Chondrocyte (in vitro differentiated cells): ENCODE data around the gene CENPF. TPM values are rescaled to one million over a fixed set of nuclear protein-coding genes. Genes with fewer than 3 reads are reported as not detected.
"Not testable (repeated sequence)": the region's sequence is repeated elsewhere in the genome, so short reads cannot be mapped to it uniquely, and the experiment has no call there.

ENCODE experiments used
- DNase-seq: peaks from one replicate; pipeline ENCODE4 v3.0.0; 2021; ENCODE audit warnings: mixed read lengths, low spot score
- H3K27ac Mint-ChIP-seq: one replicate; pipeline ENCODE4 v1.8.0; 2021; ENCODE audit warnings: mild to moderate bottlenecking, moderate library complexity, mixed read lengths; ENCODE audit not compliant: unreplicated experiment
- H3K27me3 Mint-ChIP-seq: 2 replicates; pipeline ENCODE4 v1.8.0; 2021; ENCODE audit warnings: low read depth, mixed read lengths
- H3K36me3 Mint-ChIP-seq: 2 replicates; pipeline ENCODE4 v1.8.0; 2021; ENCODE audit warnings: low read depth, mixed read lengths
- H3K4me1 Mint-ChIP-seq: 2 replicates; pipeline ENCODE4 v1.8.0; 2021; ENCODE audit warnings: low read depth, mild to moderate bottlenecking, mixed read lengths
- H3K4me3 Mint-ChIP-seq: one replicate; pipeline ENCODE4 v1.8.0; 2021; ENCODE audit warnings: mild to moderate bottlenecking, moderate library complexity, mixed read lengths; ENCODE audit not compliant: unreplicated experiment
- H3K9me3 Mint-ChIP-seq: 2 replicates; pipeline ENCODE4 v1.8.0; 2021; ENCODE audit warnings: low read depth, mixed read lengths
- total RNA-seq: library from RNA; stranded (reverse); gene quantifications from 3 replicates; pipeline ENCODE4 v1.2.1, GENCODE V29; 2021
- TF ChIP-seq, protein P1 (sequence below): fragments of 200-600 bp; sonication (generic); IDR thresholded peaks from 2 replicates; pipeline ENCODE4 v1.5.0; 2021; ENCODE audit warnings: antibody characterized with exemption, mild to moderate bottlenecking, moderate library complexity

The CENPF gene
- total RNA-seq, 1 donor from 2014 or later, result 19.8 TPM

DNA sequence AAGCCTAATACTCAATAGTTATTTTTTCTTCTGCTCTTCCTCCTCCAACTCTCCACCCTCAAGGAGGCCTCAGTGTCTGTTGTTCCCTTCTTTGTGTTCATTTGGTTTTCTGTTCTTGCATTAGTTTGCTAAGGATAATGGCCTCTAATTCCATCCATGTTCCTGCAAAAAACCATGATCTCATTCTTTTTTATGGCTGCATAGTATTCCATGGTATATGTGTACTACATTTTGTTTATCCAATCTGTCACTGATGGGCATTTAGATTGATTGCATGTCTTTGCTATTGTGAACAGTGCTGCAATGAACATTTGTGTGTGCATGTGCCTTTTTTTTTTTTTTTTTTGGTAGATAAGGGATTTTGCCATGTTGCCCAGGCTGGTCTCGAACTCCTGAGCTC lies 6.7 kb downstream of the CENPF start:
- Mint-ChIP-seq H3K9me3 (peaks cover 7% of the 10 kb centered on the region), H3K36me3 (no peaks in the 10 kb centered on the region), H3K27me3 (no peaks in the 10 kb centered on the region), H3K4me1 (peaks cover 2% of the 10 kb centered on the region), H3K4me3 (no peak overlapping the region), H3K27ac (no peak overlapping the region)
- TF ChIP-seq, protein P1, sequence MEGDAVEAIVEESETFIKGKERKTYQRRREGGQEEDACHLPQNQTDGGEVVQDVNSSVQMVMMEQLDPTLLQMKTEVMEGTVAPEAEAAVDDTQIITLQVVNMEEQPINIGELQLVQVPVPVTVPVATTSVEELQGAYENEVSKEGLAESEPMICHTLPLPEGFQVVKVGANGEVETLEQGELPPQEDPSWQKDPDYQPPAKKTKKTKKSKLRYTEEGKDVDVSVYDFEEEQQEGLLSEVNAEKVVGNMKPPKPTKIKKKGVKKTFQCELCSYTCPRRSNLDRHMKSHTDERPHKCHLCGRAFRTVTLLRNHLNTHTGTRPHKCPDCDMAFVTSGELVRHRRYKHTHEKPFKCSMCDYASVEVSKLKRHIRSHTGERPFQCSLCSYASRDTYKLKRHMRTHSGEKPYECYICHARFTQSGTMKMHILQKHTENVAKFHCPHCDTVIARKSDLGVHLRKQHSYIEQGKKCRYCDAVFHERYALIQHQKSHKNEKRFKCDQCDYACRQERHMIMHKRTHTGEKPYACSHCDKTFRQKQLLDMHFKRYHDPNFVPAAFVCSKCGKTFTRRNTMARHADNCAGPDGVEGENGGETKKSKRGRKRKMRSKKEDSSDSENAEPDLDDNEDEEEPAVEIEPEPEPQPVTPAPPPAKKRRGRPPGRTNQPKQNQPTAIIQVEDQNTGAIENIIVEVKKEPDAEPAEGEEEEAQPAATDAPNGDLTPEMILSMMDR, result no peak
- DNase-seq, result no peak

DNA sequence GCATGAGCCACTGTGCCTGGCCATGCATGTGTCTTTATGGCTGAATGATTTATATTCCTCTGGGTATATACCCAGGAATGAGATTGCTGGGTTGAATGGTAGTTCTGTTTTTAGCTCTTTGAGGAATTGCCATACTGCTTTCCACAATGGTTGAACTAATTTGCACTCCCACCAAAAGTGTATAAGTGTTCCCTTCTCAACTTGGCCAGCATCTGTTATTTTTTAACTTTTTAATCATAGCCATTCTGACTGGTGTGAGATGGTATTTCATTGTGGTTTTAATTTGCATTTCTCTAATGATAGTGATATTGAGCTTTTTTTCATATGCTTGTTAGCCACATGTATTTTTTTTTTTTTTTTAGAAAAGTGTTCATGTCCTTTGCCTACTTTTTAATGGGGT lies 7.1 kb downstream of the CENPF start:
- not testable (repeated sequence) for H3K9me3 Mint-ChIP-seq, H3K4me3 Mint-ChIP-seq, H3K36me3 Mint-ChIP-seq, H3K27ac Mint-ChIP-seq, DNase-seq, H3K4me1 Mint-ChIP-seq, H3K27me3 Mint-ChIP-seq

DNA sequence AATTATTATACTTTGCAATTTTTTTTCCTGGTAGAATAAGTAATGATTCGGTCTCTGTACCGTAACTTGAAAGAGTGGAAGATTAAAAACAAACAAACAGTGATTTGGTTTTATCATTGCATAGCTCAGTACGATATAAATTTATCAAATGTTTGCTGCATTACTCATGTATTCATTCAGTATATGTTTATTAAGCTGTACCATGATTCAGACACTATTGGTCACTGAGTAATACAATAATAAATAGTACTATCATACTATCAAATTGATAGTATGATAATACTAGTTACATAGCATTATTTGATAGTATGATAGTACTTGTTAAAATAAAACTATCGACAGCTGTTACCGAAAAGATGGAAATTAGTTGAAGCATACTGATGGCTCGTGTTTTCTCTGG lies 12.1 kb downstream of the CENPF start:
- Mint-ChIP-seq H3K27me3 (no peaks in the 10 kb centered on the region), H3K27ac (no peak overlapping the region), H3K4me3 (no peak overlapping the region), H3K4me1 (peaks cover 6% of the 10 kb centered on the region), H3K36me3 (no peaks in the 10 kb centered on the region), H3K9me3 (peaks cover 3% of the 10 kb centered on the region)
- no peak for DNase-seq
- TF ChIP-seq, protein P1, result no peak

DNA sequence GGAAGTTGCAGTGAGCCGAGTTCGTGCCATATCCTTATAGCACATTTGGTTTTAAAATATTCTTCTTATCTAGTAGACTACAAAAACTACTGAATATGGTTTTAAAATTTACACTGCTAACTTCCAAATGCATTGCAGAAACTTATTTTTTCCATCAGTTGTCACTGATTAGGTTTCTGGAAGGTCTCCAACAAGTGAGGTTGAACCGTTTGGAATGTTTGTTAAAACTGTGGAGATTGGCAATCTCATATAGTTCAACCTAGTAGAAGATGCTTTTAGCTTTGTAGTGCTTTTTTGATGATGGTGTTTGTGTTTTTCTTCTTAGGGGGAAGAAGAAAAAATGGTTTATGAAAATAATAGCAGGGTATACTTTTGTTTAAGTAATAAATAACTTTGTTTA lies 12.9 kb downstream of the CENPF start:
- no peak for DNase-seq

DNA sequence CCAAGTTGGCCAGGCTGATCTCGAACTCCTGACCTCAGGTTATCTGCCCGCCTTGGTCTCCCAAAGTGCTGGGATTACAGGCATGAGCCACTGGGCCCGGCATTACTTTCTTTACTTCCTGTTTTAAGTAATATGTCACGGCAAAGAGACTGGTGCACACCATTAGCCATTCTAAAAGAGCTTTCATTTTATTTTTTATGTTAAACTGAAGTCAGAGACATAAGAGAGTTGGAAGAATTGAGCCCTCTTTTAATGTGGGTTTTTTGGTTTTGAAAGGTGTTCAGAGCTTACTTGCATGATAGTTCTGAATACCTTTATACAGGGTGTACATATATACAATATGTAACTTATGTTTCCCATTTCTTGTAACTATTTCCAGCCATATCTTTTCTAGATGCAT lies 14.3 kb downstream of the CENPF start:
- Mint-ChIP-seq H3K27ac (no peak overlapping the region), H3K4me1 (peaks cover 6% of the 10 kb centered on the region), H3K36me3 (no peaks in the 10 kb centered on the region), H3K27me3 (no peaks in the 10 kb centered on the region), H3K9me3 (no peaks in the 10 kb centered on the region), H3K4me3 (no peak overlapping the region)
- no peak for DNase-seq
- TF ChIP-seq, protein P1, result no peak

More for the DNA sequence above, 12.9 kb downstream of the CENPF start:
- Mint-ChIP-seq H3K9me3 (no peaks in the 10 kb centered on the region), H3K27ac (no peak overlapping the region), H3K4me3 (no peak overlapping the region), H3K36me3 (no peaks in the 10 kb centered on the region), H3K4me1 (peaks cover 6% of the 10 kb centered on the region), H3K27me3 (no peaks in the 10 kb centered on the region)
- TF ChIP-seq, protein P1, result no peak

DNA sequence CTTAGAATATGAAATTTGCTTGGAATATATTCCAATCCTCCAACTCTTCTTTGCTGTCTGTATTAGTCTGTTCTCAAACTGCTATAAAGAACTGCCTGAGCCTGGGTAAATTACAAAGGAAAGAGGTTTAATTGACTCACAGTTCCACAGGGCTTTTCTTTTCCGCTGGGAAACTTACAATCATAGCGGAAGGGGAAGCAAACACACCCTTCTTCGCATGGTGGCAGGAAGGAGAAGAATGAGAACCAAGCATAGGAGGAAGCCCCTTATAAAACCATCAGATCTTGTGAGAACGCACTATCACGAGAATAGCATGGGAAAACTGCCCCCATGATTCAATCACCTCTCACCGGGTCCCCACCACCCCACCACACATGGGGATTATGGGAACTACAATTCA lies 14.8 kb downstream of the CENPF start:
- Mint-ChIP-seq H3K9me3 (no peaks in the 10 kb centered on the region), H3K27ac (no peak overlapping the region), H3K27me3 (no peaks in the 10 kb centered on the region), H3K4me3 (no peak overlapping the region), H3K36me3 (no peaks in the 10 kb centered on the region), H3K4me1 (peaks cover 6% of the 10 kb centered on the region)
- no peak for DNase-seq
- TF ChIP-seq, protein P1, result no peak
